ENCODE measurements around the gene GYPA.
"Not testable (repeated sequence)": the region's sequence is repeated elsewhere in the genome, so short reads cannot be mapped to it uniquely, and the experiment has no call there.

Gene GYPA

GRCh38 chr4:144141493-144141892 lies 975 bp upstream of the GYPA start:
- H3K9me3 Mint-ChIP-seq: no peaks in the 10 kb centered on the region
- H3K27ac Mint-ChIP-seq: no peak overlapping the region
- no peaks in the 10 kb centered on the region for H3K4me1 Mint-ChIP-seq (ENCODE audit: low read depth)
- H3K4me3 Mint-ChIP-seq: no peak overlapping the region
- H3K36me3 Mint-ChIP-seq (ENCODE audit: low read depth): no peaks in the 10 kb centered on the region
- intact Hi-C loops (cut with micrococcal nuclease): loop anchor here (5.0 kb wide), 1 partner anchor 369 kb away; no protein-coding TSS in a partner anchor
- H3K27me3 Mint-ChIP-seq: no peaks in the 10 kb centered on the region

DNA sequence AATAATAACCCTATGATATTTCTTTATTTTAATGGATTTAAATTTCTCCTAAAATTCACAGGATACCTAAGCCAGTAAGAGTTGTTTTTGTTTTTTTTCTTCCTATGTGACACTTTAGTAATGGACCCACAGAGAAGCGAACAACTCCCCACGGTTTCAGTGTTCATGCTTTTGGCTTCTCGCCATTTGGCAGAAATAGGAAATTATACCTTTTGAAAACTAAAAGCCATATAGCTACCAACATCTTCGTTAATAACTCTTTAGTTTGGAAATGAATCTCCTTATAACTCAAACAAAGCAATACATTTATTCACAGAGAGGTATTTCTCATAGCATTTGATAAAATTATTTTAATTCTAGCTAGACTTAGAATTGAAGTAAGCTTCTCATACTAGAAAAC lies 527 bp downstream of the GYPA start:
- not testable (repeated sequence) for H3K4me3 Mint-ChIP-seq; H3K36me3 Mint-ChIP-seq (ENCODE audit: low read depth); H3K4me1 Mint-ChIP-seq (ENCODE audit: low read depth); H3K27me3 Mint-ChIP-seq; H3K27ac Mint-ChIP-seq; H3K9me3 Mint-ChIP-seq
- intact Hi-C loops (cut with micrococcal nuclease): loop anchor here (5.0 kb wide), 1 partner anchor 368 kb away; no protein-coding TSS in a partner anchor

DNA sequence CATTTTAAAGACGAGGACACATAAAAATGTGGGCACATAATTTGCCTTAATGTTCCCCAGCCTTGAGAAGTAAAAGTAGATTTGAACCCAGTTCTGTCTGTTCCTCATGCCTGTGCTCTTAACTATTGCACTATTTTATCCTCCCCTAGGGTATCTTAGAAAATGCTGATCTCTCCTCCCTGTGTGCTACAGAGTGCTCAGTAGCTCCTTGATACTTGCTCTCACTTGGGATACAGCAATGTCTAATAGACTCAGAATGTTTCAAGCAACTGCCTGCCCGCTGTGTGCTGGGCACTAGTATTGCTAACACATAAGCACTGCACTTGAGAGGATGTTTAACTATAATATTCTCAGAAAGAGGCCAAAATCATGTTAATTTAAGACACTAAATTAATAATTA lies 971 bp downstream of the GYPA start:
- H3K4me3 Mint-ChIP-seq; intact Hi-C loops (cut with micrococcal nuclease); H3K27ac Mint-ChIP-seq; H3K4me1 Mint-ChIP-seq (ENCODE audit: low read depth); H3K27me3 Mint-ChIP-seq; H3K36me3 Mint-ChIP-seq (ENCODE audit: low read depth); H3K9me3 Mint-ChIP-seq: not testable (repeated sequence)

DNA sequence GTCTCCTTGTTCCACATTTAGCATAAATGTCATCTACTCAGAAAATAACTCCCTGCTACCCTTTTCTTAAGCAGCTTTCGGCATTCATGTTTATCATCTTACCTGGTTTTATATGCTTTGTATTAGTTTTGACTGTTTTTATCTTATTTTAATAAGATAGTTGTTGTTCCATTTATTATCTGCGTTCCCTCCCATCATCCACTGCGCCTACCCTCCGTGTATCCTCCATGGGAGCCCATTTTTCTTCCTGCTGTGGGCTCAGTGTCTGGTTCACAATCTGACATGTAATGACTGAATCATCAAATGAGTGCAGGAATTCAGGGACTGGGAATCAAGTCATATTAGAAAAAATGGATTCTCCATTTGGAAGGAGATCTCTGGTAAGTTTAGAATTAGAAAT lies 2.3 kb downstream of the GYPA start:
- H3K4me1 Mint-ChIP-seq (ENCODE audit: low read depth); H3K27me3 Mint-ChIP-seq; H3K9me3 Mint-ChIP-seq; intact Hi-C loops (cut with micrococcal nuclease); H3K4me3 Mint-ChIP-seq; H3K27ac Mint-ChIP-seq; H3K36me3 Mint-ChIP-seq (ENCODE audit: low read depth): not testable (repeated sequence)

GRCh38 chr4:144137137-144137931 lies 3.2 kb downstream of the GYPA start:
- H3K4me1 Mint-ChIP-seq (ENCODE audit: low read depth); H3K27me3 Mint-ChIP-seq; H3K4me3 Mint-ChIP-seq; intact Hi-C loops (cut with micrococcal nuclease); H3K36me3 Mint-ChIP-seq (ENCODE audit: low read depth); H3K27ac Mint-ChIP-seq; H3K9me3 Mint-ChIP-seq: not testable (repeated sequence)

DNA sequence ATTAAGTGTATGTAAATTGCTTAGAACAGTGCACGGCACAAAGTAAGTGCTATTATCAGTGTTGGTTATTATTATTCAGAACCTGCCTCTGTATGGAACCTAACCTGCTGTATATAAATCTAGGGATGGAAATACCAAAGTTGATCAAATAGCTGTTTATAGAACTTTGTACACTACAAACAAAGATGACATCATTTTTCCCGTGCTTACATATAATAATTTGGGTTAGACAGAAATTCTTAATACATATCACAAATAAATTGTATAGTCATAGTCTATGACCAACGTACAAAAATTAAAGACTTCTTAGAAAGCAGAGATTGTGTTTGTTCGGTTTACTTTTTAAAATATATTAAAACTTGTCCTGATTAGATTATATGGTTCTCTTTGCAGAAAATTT lies 4.3 kb downstream of the GYPA start:
- H3K9me3 Mint-ChIP-seq; H3K27me3 Mint-ChIP-seq; H3K27ac Mint-ChIP-seq; H3K4me1 Mint-ChIP-seq (ENCODE audit: low read depth); H3K4me3 Mint-ChIP-seq; H3K36me3 Mint-ChIP-seq (ENCODE audit: low read depth); intact Hi-C loops (cut with micrococcal nuclease): not testable (repeated sequence)

- H3K27ac Mint-ChIP-seq; H3K27me3 Mint-ChIP-seq; H3K4me3 Mint-ChIP-seq; H3K36me3 Mint-ChIP-seq (ENCODE audit: low read depth); H3K9me3 Mint-ChIP-seq; intact Hi-C loops (cut with micrococcal nuclease); H3K4me1 Mint-ChIP-seq (ENCODE audit: low read depth): not testable (repeated sequence)
Observed at GRCh38 chr4:144130167-144130566, 10.4 kb downstream of the GYPA start.

GRCh38 chr4:144129336-144129875 lies 11.1 kb downstream of the GYPA start:
- H3K27ac Mint-ChIP-seq; H3K27me3 Mint-ChIP-seq; H3K4me1 Mint-ChIP-seq (ENCODE audit: low read depth); intact Hi-C loops (cut with micrococcal nuclease); H3K9me3 Mint-ChIP-seq; H3K36me3 Mint-ChIP-seq (ENCODE audit: low read depth); H3K4me3 Mint-ChIP-seq: not testable (repeated sequence)

DNA sequence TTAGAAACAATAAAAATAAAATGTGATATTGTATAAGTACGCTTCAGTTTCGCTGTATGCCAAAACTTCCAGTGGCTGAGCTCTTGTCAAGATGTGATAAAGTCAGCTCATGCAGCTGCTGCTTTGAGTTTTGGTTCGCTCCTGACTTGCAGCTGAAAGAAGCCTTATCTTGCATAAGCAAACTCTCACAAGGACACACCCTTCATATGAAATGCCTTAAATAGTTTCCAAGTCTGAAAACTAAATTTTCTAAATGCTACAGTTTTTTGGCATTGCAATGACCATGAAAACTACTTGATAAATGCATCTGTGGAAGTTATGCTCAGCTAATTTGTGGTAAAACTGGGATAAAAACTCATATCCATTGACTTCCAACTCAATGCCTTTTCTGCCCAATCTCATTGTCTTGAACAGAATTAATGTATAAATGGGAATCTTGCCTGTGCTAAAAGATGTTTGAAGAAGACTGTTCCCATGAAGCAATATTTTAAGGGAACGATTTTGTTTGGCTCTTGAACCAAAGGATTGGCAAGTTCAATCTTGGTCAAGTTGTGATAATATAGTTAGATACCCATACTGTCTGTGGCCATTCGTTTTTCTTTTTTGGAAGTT lies 11.7 kb downstream of the GYPA start:
- H3K27me3 Mint-ChIP-seq; H3K4me1 Mint-ChIP-seq (ENCODE audit: low read depth); H3K27ac Mint-ChIP-seq; H3K36me3 Mint-ChIP-seq (ENCODE audit: low read depth); H3K9me3 Mint-ChIP-seq; H3K4me3 Mint-ChIP-seq; intact Hi-C loops (cut with micrococcal nuclease): not testable (repeated sequence)

DNA sequence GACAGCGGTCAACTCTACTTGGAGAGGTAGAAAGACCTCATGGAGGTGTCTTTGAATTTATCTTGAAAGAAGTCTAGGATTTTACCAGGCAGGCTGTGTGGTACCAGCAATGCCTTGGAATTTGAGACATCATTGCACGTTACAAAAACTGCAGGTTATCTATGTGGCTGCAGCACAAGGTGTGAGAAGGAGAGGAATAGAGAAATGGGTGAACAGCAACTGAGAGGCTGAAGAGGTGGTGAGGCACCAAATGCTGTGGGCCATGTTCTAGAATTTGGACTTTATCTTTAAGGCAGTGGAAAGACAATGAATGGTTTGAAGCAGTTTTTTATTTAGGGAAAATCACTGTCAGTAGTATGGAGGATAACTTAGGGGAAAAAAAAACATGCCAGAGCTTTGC lies 15.4 kb downstream of the GYPA start:
- H3K27me3 Mint-ChIP-seq; H3K9me3 Mint-ChIP-seq; H3K4me3 Mint-ChIP-seq; intact Hi-C loops (cut with micrococcal nuclease); H3K4me1 Mint-ChIP-seq (ENCODE audit: low read depth); H3K27ac Mint-ChIP-seq; H3K36me3 Mint-ChIP-seq (ENCODE audit: low read depth): not testable (repeated sequence)

DNA sequence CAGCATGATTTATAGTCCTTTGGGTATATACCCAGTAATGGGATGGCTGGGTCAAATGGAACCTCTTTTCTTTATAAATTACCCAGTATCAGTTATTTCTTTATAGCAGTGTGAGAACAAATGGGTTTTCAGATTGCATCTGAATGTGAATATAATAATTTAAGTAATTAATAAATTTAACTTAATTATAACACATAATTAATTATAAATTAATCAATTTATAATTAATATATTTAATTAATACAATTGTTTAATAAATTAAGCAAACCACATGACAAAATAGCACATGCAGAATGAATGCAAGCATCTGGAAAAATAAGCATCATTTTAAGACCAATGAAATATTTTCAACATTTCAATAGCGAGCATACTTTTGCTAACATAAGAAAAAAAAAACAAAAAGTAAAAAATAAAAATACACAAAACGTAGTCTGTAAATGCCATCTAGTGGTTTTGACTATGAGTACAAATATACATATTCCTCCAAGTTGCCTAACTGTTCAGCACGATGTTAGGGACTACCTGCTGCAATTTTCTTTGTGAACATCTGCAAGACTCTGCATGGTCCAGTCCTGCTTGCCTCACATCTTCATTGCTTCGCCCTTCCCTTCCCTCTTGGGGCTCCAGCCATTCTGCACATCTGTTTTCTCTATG lies 16.4 kb downstream of the GYPA start:
- intact Hi-C loops (cut with micrococcal nuclease): loop anchor here (5.0 kb wide), 1 partner anchor 853 kb away; no protein-coding TSS in a partner anchor
- not testable (repeated sequence) for H3K27ac Mint-ChIP-seq; H3K36me3 Mint-ChIP-seq (ENCODE audit: low read depth); H3K4me1 Mint-ChIP-seq (ENCODE audit: low read depth); H3K27me3 Mint-ChIP-seq; H3K9me3 Mint-ChIP-seq; H3K4me3 Mint-ChIP-seq

DNA sequence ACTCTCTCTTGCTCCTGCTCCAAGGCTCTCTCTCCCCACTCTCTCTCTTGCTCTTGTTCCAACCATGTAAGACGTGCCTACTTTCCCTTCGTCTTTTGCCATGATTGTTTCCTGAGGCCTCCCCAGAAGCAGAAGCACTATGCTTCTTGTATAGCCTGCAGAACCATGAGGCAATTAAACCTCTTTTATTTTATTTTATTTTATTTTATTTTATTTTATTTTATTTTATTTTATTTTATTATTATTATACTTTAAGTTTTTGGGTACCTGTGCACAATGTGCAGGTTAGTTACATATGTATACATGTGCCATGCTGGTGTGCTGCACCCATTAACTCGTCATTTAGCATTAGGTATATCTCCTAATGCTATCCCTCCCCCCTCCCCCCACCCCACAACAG lies 17.2 kb downstream of the GYPA start:
- H3K4me1 Mint-ChIP-seq (ENCODE audit: low read depth); H3K36me3 Mint-ChIP-seq (ENCODE audit: low read depth); H3K9me3 Mint-ChIP-seq; H3K4me3 Mint-ChIP-seq; H3K27me3 Mint-ChIP-seq; H3K27ac Mint-ChIP-seq: not testable (repeated sequence)
- intact Hi-C loops (cut with micrococcal nuclease): loop anchor here (5.0 kb wide), 1 partner anchor 854 kb away; no protein-coding TSS in a partner anchor

GRCh38 chr4:144119752-144120151 lies 20.8 kb downstream of the GYPA start:
- intact Hi-C loops (cut with micrococcal nuclease): loop anchor here (5.0 kb wide), 1 partner anchor 858 kb away; no protein-coding TSS in a partner anchor
- H3K4me1 Mint-ChIP-seq (ENCODE audit: low read depth); H3K9me3 Mint-ChIP-seq; H3K27me3 Mint-ChIP-seq; H3K4me3 Mint-ChIP-seq; H3K27ac Mint-ChIP-seq; H3K36me3 Mint-ChIP-seq (ENCODE audit: low read depth): not testable (repeated sequence)

- H3K36me3 Mint-ChIP-seq (ENCODE audit: low read depth): no peaks in the 10 kb centered on the region
- no peaks in the 10 kb centered on the region for H3K27me3 Mint-ChIP-seq
- H3K4me1 Mint-ChIP-seq (ENCODE audit: low read depth): no peaks in the 10 kb centered on the region
- no peaks in the 10 kb centered on the region for H3K9me3 Mint-ChIP-seq
- intact Hi-C loops (cut with micrococcal nuclease): no loop called here
- H3K4me3 Mint-ChIP-seq: no peak overlapping the region
- H3K27ac Mint-ChIP-seq: no peak overlapping the region
Observed at GRCh38 chr4:144115519-144115918, 25.0 kb downstream of the GYPA start.
